ENCODE measurements around the gene TET2. TPM values are rescaled to one million over a fixed set of nuclear protein-coding genes. Genes with fewer than 3 reads are reported as not detected.

Gene TET2
- total RNA-seq, 3 donors from 2014 or later (not counting 1 experiment from before 2014, with no cell fraction given), result 80.0 to 91.6 (median 82.8) TPM

- Mint-ChIP-seq H3K27me3 (ENCODE audit: low read depth in 2 of 2) (no peaks in the 10 kb centered on the region), H3K4me1 (peaks cover 49 to 52% of the 10 kb centered on the region in 2 donors), H3K36me3 (no peaks in the 10 kb centered on the region), H3K9me3 (no peaks in the 10 kb centered on the region), H3K4me3 (no peak overlapping the region), H3K27ac (peak overlapping the region in 1 of 2 donors; percentile 6)
- H3K27me3 ChIP-seq (ENCODE audit: control insufficient read depth, insufficient read depth, low read length), result no peaks in the 10 kb centered on the region
- TF ChIP-seq, protein P1, sequence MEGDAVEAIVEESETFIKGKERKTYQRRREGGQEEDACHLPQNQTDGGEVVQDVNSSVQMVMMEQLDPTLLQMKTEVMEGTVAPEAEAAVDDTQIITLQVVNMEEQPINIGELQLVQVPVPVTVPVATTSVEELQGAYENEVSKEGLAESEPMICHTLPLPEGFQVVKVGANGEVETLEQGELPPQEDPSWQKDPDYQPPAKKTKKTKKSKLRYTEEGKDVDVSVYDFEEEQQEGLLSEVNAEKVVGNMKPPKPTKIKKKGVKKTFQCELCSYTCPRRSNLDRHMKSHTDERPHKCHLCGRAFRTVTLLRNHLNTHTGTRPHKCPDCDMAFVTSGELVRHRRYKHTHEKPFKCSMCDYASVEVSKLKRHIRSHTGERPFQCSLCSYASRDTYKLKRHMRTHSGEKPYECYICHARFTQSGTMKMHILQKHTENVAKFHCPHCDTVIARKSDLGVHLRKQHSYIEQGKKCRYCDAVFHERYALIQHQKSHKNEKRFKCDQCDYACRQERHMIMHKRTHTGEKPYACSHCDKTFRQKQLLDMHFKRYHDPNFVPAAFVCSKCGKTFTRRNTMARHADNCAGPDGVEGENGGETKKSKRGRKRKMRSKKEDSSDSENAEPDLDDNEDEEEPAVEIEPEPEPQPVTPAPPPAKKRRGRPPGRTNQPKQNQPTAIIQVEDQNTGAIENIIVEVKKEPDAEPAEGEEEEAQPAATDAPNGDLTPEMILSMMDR (IDR thresholded peaks at IDR 0.05), result no peak
- H3K27ac ChIP-seq (ENCODE audit: low read length), result no peak overlapping the region
- no peaks in the 10 kb centered on the region for H3K4me1 ChIP-seq (ENCODE audit: control insufficient read depth, insufficient read depth, low read length)
- DNase-seq (no peak), ATAC-seq (no peak)
- 95% methylated on average over 1 of the region's 1 CpG for whole genome bisulfite sequencing (ENCODE audit: insufficient coverage)
- no peaks in the 10 kb centered on the region for H3K9me3 ChIP-seq (ENCODE audit: control insufficient read depth, insufficient read depth, low read length)
- H3K4me3 ChIP-seq (ENCODE audit: low read length), result no peak overlapping the region
- H3K36me3 ChIP-seq (ENCODE audit: control insufficient read depth, insufficient read depth, low read length), result peaks cover 3% of the 10 kb centered on the region
- intact Hi-C loops (cut with micrococcal nuclease), result no loop called here
These were observed 64.2 kb downstream of the TET2 start for GRCh38 chr4:105210916-105211315.

- Mint-ChIP-seq H3K9me3 (no peaks in the 10 kb centered on the region), H3K27ac (peak overlapping the region in 1 of 2 donors; percentile 13), H3K4me1 (peaks cover 37 to 43% of the 10 kb centered on the region in 2 donors), H3K4me3 (no peak overlapping the region), H3K36me3 (no peaks in the 10 kb centered on the region), H3K27me3 (ENCODE audit: low read depth in 2 of 2) (no peaks in the 10 kb centered on the region)
- TF ChIP-seq, protein P1 (IDR thresholded peaks at IDR 0.05), result no peak
- Histone ChIP-seq H3K27me3 (ENCODE audit: control insufficient read depth, insufficient read depth, low read length) (no peaks in the 10 kb centered on the region), H3K27ac (ENCODE audit: low read length) (no peak overlapping the region), H3K4me3 (ENCODE audit: low read length) (no peak overlapping the region), H3K36me3 (ENCODE audit: control insufficient read depth, insufficient read depth, low read length) (no peaks in the 10 kb centered on the region), H3K9me3 (ENCODE audit: control insufficient read depth, insufficient read depth, low read length) (no peaks in the 10 kb centered on the region), H3K4me1 (ENCODE audit: control insufficient read depth, insufficient read depth, low read length) (no peaks in the 10 kb centered on the region)
- intact Hi-C loops (cut with micrococcal nuclease), result no loop called here
- ATAC-seq, result no peak
- DNase-seq, result no peak
- WGBS (ENCODE audit: insufficient coverage), result 70% methylated on average over 3 of the region's 4 CpGs
These were observed 69.1 kb downstream of the TET2 start for GRCh38 chr4:105215609-105216313.

DNA sequence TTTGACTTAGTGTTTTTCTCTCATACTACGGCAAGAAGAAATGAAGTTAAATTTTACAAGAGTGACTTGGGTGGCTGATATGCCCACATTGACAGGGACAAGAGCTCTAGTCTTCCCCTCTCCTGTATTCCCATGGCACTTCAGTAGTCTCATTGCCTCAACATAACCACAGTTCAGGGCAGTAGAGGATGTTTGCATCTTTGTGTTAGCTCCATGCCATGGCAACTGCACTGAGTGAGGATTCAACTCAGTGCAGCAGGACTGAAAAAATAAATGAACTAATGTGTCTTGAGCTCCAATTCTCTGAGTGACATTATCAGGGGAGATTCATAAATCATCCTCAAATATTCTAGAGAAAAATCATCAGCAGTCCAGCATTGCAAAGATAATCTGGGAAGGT is 78.8 kb downstream of the TET2 start:
- Mint-ChIP-seq H3K36me3 (no peaks in the 10 kb centered on the region), H3K27ac (peak overlapping the region; percentile 1 to 5), H3K9me3 (no peaks in the 10 kb centered on the region), H3K27me3 (ENCODE audit: low read depth in 2 of 2) (no peaks in the 10 kb centered on the region), H3K4me1 (peaks cover 28 to 38% of the 10 kb centered on the region in 2 donors), H3K4me3 (no peak overlapping the region)
- DNase-seq (no peak), ATAC-seq (no peak)
- Histone ChIP-seq H3K27me3 (ENCODE audit: control insufficient read depth, insufficient read depth, low read length) (no peaks in the 10 kb centered on the region), H3K9me3 (ENCODE audit: control insufficient read depth, insufficient read depth, low read length) (no peaks in the 10 kb centered on the region), H3K4me3 (ENCODE audit: low read length) (no peak overlapping the region), H3K4me1 (ENCODE audit: control insufficient read depth, insufficient read depth, low read length) (no peaks in the 10 kb centered on the region), H3K36me3 (ENCODE audit: control insufficient read depth, insufficient read depth, low read length) (no peaks in the 10 kb centered on the region), H3K27ac (ENCODE audit: low read length) (no peak overlapping the region)
- TF ChIP-seq, protein P1 (IDR thresholded peaks at IDR 0.05), result no peak
- intact Hi-C loops (cut with micrococcal nuclease), result no loop called here
- no CpG with 5 or more reads among the region's 1 CpG for WGBS (ENCODE audit: insufficient coverage)

- TF ChIP-seq, protein P1 (IDR thresholded peaks at IDR 0.05), result no peak
- no peaks in the 10 kb centered on the region for H3K4me1 ChIP-seq (ENCODE audit: control insufficient read depth, insufficient read depth, low read length)
- H3K4me1 Mint-ChIP-seq, result peaks cover 30 to 39% of the 10 kb centered on the region in 2 donors
- H3K27ac ChIP-seq (ENCODE audit: low read length), result no peak overlapping the region
- no peaks in the 10 kb centered on the region for H3K36me3 Mint-ChIP-seq
- H3K9me3 Mint-ChIP-seq, result no peaks in the 10 kb centered on the region
- H3K36me3 ChIP-seq (ENCODE audit: control insufficient read depth, insufficient read depth, low read length), result no peaks in the 10 kb centered on the region
- peak overlapping the region in 1 of 2 donors; percentile 5 for H3K27ac Mint-ChIP-seq
- H3K4me3 ChIP-seq (ENCODE audit: low read length), result no peak overlapping the region
- H3K27me3 ChIP-seq (ENCODE audit: control insufficient read depth, insufficient read depth, low read length), result no peaks in the 10 kb centered on the region
- H3K27me3 Mint-ChIP-seq (ENCODE audit: low read depth in 2 of 2), result no peaks in the 10 kb centered on the region
- intact Hi-C loops (cut with micrococcal nuclease), result no loop called here
- no peaks in the 10 kb centered on the region for H3K9me3 ChIP-seq (ENCODE audit: control insufficient read depth, insufficient read depth, low read length)
- WGBS (ENCODE audit: insufficient coverage), result 100% methylated on average over 1 of the region's 1 CpG
- ATAC-seq (no peak), DNase-seq (no peak)
- no peak overlapping the region for H3K4me3 Mint-ChIP-seq
These were observed 80.4 kb downstream of the TET2 start for GRCh38 chr4:105227054-105227453.
